Adrenal gland (tissue), 12 donors: ENCODE measurements around the gene PFKP. TPM values are rescaled to one million over a fixed set of nuclear protein-coding genes. Genes with fewer than 3 reads are reported as not detected.

Experiments used
- DNase-seq, 7 donors: peaks; one replicate each; pipeline ENCODE4 v3.0.0-alpha.2; 2019 to 2020
- H3K27ac ChIP-seq, 5 donors: fragments of 200-600 bp; sonication (generic) in 4 of 5; 1 replicate in 3 of 5; 2 replicates in 2 of 5; pipeline versions ENCODE4 v1.5.1 to v1.8.0; 2016 to 2020; ENCODE audit warnings: mild to moderate bottlenecking in 1 of 5
- H3K27me3 ChIP-seq: fragments of 200-600 bp; 2 replicates; pipeline ENCODE4 v1.8.0; 2021
- H3K36me3 ChIP-seq, 2 donors: fragments of 200-600 bp; replicated peaks in 1 of 2; 1 replicate in 1 of 2; 2 replicates in 1 of 2; pipeline versions ENCODE4 v1.5.1 to v1.8.0; 2018 to 2022
- H3K4me1 ChIP-seq, 2 donors: fragments of 200-600 bp; replicated peaks in 1 of 2; 1 replicate in 1 of 2; 2 replicates in 1 of 2; pipeline versions ENCODE4 v1.5.1 to v1.8.0; 2018 to 2021
- H3K4me3 ChIP-seq, 4 donors: fragments of 200-600 bp; sonication (generic) in 3 of 4; one replicate each; pipeline ENCODE4 v1.5.1; 2016 to 2018
- H3K9me3 ChIP-seq, 3 donors: fragments of 200-600 bp; sonication (generic) in 1 of 3; replicated peaks in 1 of 3; 1 replicate in 2 of 3; 2 replicates in 1 of 3; pipeline versions ENCODE4 v1.5.1 to v1.8.0; 2016 to 2021
- CTCF ChIP-seq, 6 experiments: fragments of 450-650 bp in 4 of 6; fragments of 200-600 bp in 2 of 6; sonication (generic) in 1 of 6; IDR thresholded peaks; 1 replicate in 5 of 6; 2 replicates in 1 of 6; pipeline versions ENCODE4 v1.5.1 to v1.8.0; 2016 to 2021; ENCODE audit warnings: antibody characterized with exemption in 6 of 6, mild to moderate bottlenecking in 2 of 6, moderate library complexity in 1 of 6
- POLR2A ChIP-seq, 2 donors: fragments of 450-650 bp; IDR thresholded peaks; one replicate each; pipeline ENCODE4 v1.6.1; 2017; ENCODE audit warnings: antibody characterized with exemption in 2 of 2, mild to moderate bottlenecking in 2 of 2, moderate library complexity in 1 of 2
- WGBS, 4 donors: extraction: QIAGEN DNeasy Blood & Tissue Kit in 2 of 4; methylation state at CpG; one replicate each; pipeline versions ENCODE4 v1.1.5 to v1.1.7; 2013 to 2017; 5-methylcytosine and 5-hydroxymethylcytosine counted together
- intact Hi-C, 2 donors: fragments of 100-400 bp; cut with DNase I; formaldehyde crosslinking; loops; one replicate each; pipeline versions ENCODE4 v1.14.1 to v1.15.0; 2022 to 2023
- polyA plus RNA-seq, 3 donors: library from polyadenylated mRNA; stranded (reverse); fragments of 200-250 nt in 2 of 3; fragments of 350-450 nt in 1 of 3; fragmentation: Illumina TruSeq in 1 of 3; extraction: RNeasy Lipid Tissue Mini Kit (QIAGEN cat#74804) in 1 of 3; gene quantifications; one replicate each; pipeline ENCODE4 v1.2.3, GENCODE V29; 2013 to 2014
- total RNA-seq, 9 donors: library from RNA; depleted of rRNA in 4 of 9; stranded (reverse); fragments of >200 nt in 4 of 9; fragments of 120-200 nt in 1 of 9; fragmentation: NEBNext Ultra II Directional in 1 of 9; extraction: Animal tissue kit (Norgen Biotek cat#: 25700) in 1 of 9; gene quantifications; one replicate each; pipeline versions ENCODE4 v1.1.0 to v1.2.4, GENCODE V29; 2013 to 2023
- donor health status: healthy with polysubstance abuse.
- donor health status: Bipolar disorder and iron deficiency.
- donor health status: DM: yes; HTN: yes; CAD: no.
- donor health status: DM: no; HTN: no; CAD: no.
- donor health status: DM: no; HTN: no; CAD: no.
- donor health status: DM: yes; HTN: yes; CAD: no.

The PFKP gene
- total and polyA plus RNA-seq, 12 donors = 4.6 to 46.6 (median 16.4) TPM

DNA sequence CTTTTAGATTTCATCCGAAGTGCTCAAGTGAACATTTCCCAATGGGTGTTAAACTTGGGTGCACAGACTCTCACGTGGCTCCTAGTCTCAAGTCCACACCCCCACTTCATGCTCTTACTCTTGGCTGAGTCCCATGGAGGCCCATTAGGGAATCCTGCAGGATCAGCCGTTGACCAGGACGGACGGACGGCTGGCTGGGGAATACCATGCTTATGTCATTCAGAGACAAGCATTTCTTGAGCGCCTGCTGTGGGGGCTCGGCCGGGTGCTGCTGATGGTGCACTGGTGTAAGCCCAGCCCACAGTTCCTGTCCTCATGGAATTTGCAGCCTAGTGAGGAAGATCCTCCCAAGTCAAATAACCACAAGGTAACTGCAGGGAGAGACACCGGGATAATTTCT, 60.6 kb downstream of the PFKP start:
- Histone ChIP-seq H3K27me3 (no peaks in the 10 kb centered on the region), H3K27ac (no peak overlapping the region), H3K36me3 (no peaks in the 10 kb centered on the region), H3K9me3 (no peaks in the 10 kb centered on the region), H3K4me1 (peaks cover 0 to 10% of the 10 kb centered on the region in 2 donors), H3K4me3 (no peak overlapping the region)
- DNase-seq = no peak
- 81 to 95% (median 86%) methylated on average over 2 to 10 of the region's 10 CpGs for WGBS, 4 donors
- intact Hi-C loops = no loop called here
- no peak for TF ChIP-seq CTCF (IDR thresholded peaks at IDR 0.05)

DNA sequence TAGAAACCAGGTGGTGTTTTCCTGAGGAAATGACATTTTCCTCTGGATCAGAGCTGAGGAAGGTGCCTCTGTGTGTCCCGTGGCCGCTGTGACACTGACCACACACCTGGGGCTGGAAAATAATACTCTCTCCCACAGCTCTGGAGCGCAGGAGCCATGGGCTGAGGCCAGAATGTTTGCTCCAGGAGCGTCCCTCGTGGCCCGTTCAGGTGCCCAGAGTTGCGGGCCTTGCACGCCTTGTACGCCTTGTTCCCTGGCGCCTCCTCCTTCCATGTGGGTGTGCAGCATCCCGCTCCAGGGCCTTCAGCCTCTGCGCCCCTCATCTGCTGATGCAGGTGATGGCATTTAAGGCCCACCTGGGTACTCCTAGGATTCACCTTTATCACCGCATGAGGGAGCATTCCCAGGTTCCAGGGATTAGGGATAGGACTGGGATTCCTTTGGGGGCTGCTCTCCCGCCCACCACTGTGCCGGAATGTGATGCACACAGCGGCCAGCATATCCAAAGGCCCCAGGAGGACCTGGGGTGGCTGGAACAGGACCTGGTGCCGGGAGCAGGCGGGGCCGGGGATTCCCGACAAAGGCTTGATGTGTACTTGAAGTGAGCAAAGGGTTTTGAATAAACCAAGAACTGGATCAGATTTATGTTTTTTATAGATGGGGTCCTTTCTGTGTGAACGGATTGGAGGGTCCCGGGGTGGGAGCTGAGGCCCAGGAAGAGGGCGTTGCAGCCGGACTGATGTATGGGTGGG, 61.2 kb downstream of the PFKP start:
- TF ChIP-seq POLR2A (IDR thresholded peaks at IDR 0.05) = no peak
- TF ChIP-seq CTCF (IDR thresholded peaks at IDR 0.05) = no peak
- Histone ChIP-seq H3K4me3 (no peak overlapping the region), H3K27ac (no peak overlapping the region), H3K9me3 (no peaks in the 10 kb centered on the region), H3K27me3 (no peaks in the 10 kb centered on the region), H3K4me1 (peaks cover 0 to 10% of the 10 kb centered on the region in 2 donors), H3K36me3 (no peaks in the 10 kb centered on the region)
- intact Hi-C loops = no loop called here
- no peak for DNase-seq
- 89 to 97% (median 94%) methylated on average over 18 to 24 of the region's 24 CpGs for WGBS, 4 donors

- Histone ChIP-seq H3K4me1 (peaks cover 0 to 10% of the 10 kb centered on the region in 2 donors), H3K9me3 (no peaks in the 10 kb centered on the region), H3K36me3 (peaks cover 0 to 9% of the 10 kb centered on the region in 2 donors), H3K27ac (no peak overlapping the region), H3K4me3 (no peak overlapping the region), H3K27me3 (no peaks in the 10 kb centered on the region)
- WGBS, 4 donors = 89 to 97% (median 95%) methylated on average over 14 to 40 of the region's 40 CpGs
- no peak for DNase-seq
- no peak for TF ChIP-seq POLR2A (IDR thresholded peaks at IDR 0.05)
- no peak for TF ChIP-seq CTCF (IDR thresholded peaks at IDR 0.05)
- intact Hi-C loops = no loop called here
These were observed 62.4 kb downstream of the PFKP start for GRCh38 chr10:3129581-3130340.

DNA sequence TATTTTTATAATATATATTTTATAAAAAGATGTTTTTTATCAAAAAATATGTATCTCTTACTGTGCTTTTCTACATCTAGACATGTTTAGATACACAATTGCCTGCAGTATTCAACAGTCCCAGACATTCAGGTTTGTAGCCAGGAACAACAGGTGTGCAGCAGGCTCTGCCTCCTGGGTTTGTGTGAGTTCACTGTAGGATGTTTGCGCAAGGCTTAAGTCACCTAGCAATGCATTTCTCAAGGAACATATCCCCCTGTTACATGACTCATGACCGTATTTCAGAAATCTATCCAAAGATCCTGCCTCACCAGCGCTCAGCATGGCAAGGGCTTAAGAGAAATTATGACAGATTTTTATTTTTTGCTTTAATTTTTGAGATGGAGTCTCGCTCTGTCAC, 63.8 kb downstream of the PFKP start:
- intact Hi-C loops = no loop called here
- Histone ChIP-seq H3K9me3 (no peaks in the 10 kb centered on the region), H3K4me3 (no peak overlapping the region), H3K27me3 (no peaks in the 10 kb centered on the region), H3K27ac (no peak overlapping the region), H3K36me3 (peaks cover 0 to 17% of the 10 kb centered on the region in 2 donors), H3K4me1 (peaks cover 0 to 10% of the 10 kb centered on the region in 2 donors)
- no peak for TF ChIP-seq CTCF (IDR thresholded peaks at IDR 0.05)
- TF ChIP-seq POLR2A (IDR thresholded peaks at IDR 0.05) = no peak
- WGBS, 4 donors = 93 to 100% (median 94%) methylated on average over 4 of the region's 4 CpGs
- no peak for DNase-seq
